ENCODE data around the gene GATA3. TPM values are rescaled to one million over a fixed set of nuclear protein-coding genes. Genes with fewer than 3 reads are reported as not detected.

GATA3 gene
- total RNA-seq, 3 donors from 2014 or later: 0.47 to 0.87 (median 0.55) TPM

GRCh38 chr10:8100366-8100765 lies 45.9 kb downstream of the GATA3 start:
- no peaks in the 10 kb centered on the region for H3K36me3 ChIP-seq (ENCODE audit: low read depth)
- H3K4me1 ChIP-seq (ENCODE audit: low read depth): no peaks in the 10 kb centered on the region
- ATAC-seq: no peak
- no peak for DNase-seq
- no peaks in the 10 kb centered on the region for H3K9me3 ChIP-seq
- H3K4me3 ChIP-seq: no peak overlapping the region
- intact Hi-C loops (cut with DNase I, micrococcal nuclease): no loop called here
- TF ChIP-seq, protein P1, sequence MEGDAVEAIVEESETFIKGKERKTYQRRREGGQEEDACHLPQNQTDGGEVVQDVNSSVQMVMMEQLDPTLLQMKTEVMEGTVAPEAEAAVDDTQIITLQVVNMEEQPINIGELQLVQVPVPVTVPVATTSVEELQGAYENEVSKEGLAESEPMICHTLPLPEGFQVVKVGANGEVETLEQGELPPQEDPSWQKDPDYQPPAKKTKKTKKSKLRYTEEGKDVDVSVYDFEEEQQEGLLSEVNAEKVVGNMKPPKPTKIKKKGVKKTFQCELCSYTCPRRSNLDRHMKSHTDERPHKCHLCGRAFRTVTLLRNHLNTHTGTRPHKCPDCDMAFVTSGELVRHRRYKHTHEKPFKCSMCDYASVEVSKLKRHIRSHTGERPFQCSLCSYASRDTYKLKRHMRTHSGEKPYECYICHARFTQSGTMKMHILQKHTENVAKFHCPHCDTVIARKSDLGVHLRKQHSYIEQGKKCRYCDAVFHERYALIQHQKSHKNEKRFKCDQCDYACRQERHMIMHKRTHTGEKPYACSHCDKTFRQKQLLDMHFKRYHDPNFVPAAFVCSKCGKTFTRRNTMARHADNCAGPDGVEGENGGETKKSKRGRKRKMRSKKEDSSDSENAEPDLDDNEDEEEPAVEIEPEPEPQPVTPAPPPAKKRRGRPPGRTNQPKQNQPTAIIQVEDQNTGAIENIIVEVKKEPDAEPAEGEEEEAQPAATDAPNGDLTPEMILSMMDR (IDR thresholded peaks at IDR 0.05): no peak

DNA sequence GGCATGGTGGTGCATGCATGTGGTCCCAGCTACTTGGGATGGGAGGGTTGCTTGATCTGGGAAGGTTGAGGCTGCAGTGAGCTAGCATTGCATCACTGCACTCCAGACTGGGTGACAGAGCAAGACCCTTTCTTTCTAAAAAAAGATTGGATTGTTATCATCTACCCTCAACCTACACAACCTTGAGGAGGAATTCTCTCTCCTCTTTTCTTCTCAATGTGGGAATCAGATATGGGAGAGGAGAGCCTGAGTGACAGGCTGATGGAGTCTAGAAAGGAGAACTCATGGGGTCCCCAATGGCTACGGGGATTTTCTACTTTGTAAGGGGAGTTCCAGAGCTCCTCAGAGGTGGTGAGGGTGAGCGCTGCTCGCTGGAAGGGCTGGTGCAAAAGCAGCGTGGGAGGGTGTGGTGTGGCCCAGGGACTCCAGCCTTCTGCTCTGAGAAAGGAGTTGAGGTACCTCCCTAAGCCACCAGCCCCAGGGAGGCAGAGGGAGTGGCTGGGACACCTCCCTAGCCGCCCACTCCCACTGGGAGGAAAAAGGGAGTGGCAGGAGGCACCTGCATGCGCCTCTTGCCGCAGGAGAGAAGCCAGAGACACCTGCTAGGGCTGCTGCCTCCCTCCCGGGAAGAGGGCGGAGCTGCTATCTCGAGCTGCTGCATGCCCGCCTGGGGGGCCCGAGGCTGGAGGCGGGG lies 48.4 kb downstream of the GATA3 start:
- TF ChIP-seq, protein P1 (IDR thresholded peaks at IDR 0.05): no peak
- no peaks in the 10 kb centered on the region for H3K9me3 ChIP-seq
- H3K4me1 ChIP-seq (ENCODE audit: low read depth): no peaks in the 10 kb centered on the region
- no peak for DNase-seq
- H3K4me3 ChIP-seq: no peak overlapping the region
- intact Hi-C loops (cut with DNase I, micrococcal nuclease): no loop called here
- ATAC-seq: no peak
- H3K36me3 ChIP-seq (ENCODE audit: low read depth): no peaks in the 10 kb centered on the region

GRCh38 chr10:8103543-8103942 lies 49.1 kb downstream of the GATA3 start:
- intact Hi-C loops (cut with DNase I, micrococcal nuclease): no loop called here
- H3K4me3 ChIP-seq: no peak overlapping the region
- TF ChIP-seq, protein P1 (IDR thresholded peaks at IDR 0.05): no peak
- no peak for ATAC-seq
- no peaks in the 10 kb centered on the region for H3K9me3 ChIP-seq
- no peak for DNase-seq
- H3K36me3 ChIP-seq (ENCODE audit: low read depth): no peaks in the 10 kb centered on the region
- no peaks in the 10 kb centered on the region for H3K4me1 ChIP-seq (ENCODE audit: low read depth)

DNA sequence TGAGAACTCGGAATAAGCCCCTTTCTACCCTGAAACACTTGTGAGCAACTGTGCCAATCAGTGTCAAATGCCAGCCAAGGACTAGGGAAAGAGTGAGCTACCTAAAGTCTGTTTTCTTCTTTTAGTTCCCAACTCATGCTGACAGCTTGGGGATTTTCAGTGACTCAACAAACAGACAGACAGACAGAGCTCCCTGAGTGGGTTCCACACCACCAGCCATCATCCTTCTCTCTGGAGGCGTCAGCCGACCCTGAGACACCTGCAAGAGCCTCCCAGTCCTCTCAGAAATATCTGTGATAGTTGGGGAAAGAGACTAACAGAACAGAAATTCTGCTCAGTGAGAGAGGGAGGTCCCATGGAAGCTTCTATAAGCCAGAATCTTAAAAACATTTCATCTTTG lies 49.5 kb downstream of the GATA3 start:
- TF ChIP-seq, protein P1 (IDR thresholded peaks at IDR 0.05): no peak
- Histone ChIP-seq H3K4me3 (no peak overlapping the region), H3K36me3 (ENCODE audit: low read depth) (no peaks in the 10 kb centered on the region), H3K9me3 (no peaks in the 10 kb centered on the region), H3K4me1 (ENCODE audit: low read depth) (no peaks in the 10 kb centered on the region)
- intact Hi-C loops (cut with DNase I, micrococcal nuclease): no loop called here
- no peak for ATAC-seq
- DNase-seq: no peak

DNA sequence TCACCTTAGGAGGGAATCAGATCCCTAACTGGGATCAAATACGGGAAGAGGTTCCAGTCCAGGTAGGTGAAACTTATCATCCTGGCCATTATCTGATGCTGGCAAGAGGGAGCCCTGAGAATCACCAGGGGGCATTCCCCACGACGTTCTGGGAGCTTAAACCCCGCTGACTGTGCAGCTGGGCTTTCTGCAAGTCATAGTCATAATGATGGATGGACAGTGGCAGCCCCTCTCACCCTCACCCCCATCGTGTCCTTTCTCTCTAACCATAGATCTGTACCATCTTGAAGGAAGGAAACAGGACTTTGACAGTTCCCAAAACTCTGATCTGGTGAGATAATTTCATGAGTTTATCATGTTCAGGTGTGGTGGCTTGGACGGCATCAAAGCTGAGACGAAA lies 50.2 kb downstream of the GATA3 start:
- intact Hi-C loops (cut with DNase I, micrococcal nuclease): no loop called here
- H3K4me1 ChIP-seq (ENCODE audit: low read depth): no peaks in the 10 kb centered on the region
- no peak overlapping the region for H3K4me3 ChIP-seq
- no peak for ATAC-seq
- H3K36me3 ChIP-seq (ENCODE audit: low read depth): no peaks in the 10 kb centered on the region
- TF ChIP-seq, protein P1 (IDR thresholded peaks at IDR 0.05): no peak
- DNase-seq: no peak
- no peaks in the 10 kb centered on the region for H3K9me3 ChIP-seq

GRCh38 chr10:8105932-8106331 lies 51.4 kb downstream of the GATA3 start:
- TF ChIP-seq, protein P1 (IDR thresholded peaks at IDR 0.05): no peak
- DNase-seq: no peak
- Histone ChIP-seq H3K4me1 (ENCODE audit: low read depth) (no peaks in the 10 kb centered on the region), H3K4me3 (no peak overlapping the region), H3K36me3 (ENCODE audit: low read depth) (no peaks in the 10 kb centered on the region), H3K9me3 (no peaks in the 10 kb centered on the region)
- intact Hi-C loops (cut with DNase I, micrococcal nuclease): no loop called here
- no peak for ATAC-seq

Measured in mucosa of descending colon (tissue), 3 donors.